ENCODE data around the gene LMBR1. TPM values are rescaled to one million over a fixed set of nuclear protein-coding genes. Genes with fewer than 3 reads are reported as not detected.

LMBR1 gene
- total and polyA plus RNA-seq, 2 of the 13 experiments (the other 11 are each of a cell fraction or from before 2014, with no cell fraction given): 20.9 to 39.6 TPM

DNA sequence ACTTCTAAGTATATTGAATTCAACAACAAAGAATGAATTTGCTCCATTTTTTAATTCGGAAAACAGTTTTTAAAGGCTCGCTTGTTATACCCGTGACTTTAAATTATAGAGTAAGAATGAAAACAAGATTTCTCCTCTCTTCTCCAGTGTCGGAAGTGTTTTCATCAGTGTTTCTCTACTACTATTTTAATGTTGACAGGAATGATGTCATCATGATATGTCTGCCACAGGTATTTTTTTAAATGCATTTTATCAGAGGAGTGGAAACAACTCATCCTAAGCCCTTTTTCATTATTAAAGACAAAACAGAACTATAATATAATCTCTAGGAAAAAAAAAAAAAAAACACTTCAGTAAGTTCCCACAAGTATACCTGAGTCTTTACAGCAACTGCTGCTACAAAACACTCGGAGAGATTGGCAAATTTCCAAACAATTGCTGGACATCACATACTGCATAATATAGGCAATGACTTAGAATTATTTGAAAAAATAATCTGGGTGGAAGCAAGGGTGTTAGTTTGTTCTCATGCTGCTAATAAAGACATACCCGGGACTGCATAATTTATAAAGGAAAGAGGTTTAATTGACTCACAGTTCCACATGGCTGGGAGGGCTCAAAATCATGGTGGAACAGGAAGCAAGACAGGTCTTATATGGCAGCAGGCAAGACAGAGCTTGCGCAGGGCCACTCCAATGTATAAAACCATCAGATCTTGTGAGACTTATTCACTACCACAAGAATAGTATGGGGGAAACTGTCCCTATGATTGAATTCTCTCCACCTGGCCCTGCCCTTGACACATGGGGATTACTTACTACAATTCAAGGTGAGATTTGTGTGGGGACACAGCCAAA, 257.2 kb downstream of the LMBR1 start:
- no peak for FAIRE-seq
- intact Hi-C loops (cut with micrococcal nuclease; ENCODE audit: unreplicated experiment): no loop called here
- 85% methylated on average over 7 of the region's 7 CpGs for WGBS (ENCODE audit: low lambda C conversion rate)

DNA sequence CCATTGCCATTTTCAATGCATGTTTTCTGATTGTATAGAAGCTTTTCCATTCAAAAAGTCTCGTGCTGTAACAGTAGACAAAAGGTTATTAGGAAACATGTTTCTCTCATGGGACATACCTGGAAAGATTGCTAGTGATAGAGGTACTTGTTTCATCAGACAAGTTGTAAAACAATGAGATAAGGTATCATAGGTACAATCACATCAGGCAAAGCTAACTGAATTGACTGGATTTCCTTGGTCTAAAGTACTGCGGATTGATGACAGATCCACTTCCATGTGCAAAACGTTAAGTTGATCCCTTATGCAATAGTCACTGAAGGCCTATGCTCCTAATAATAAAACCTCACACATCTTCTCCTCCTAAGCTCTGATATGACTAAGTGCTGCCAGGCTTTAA, 258.9 kb downstream of the LMBR1 start:
- intact Hi-C loops (cut with micrococcal nuclease; ENCODE audit: unreplicated experiment) (no loop called here), in situ Hi-C loops (cut with HindIII; ENCODE audit: extremely low pct_ligation_motif_present, low pct_unique_long_range_greater_than_20kb) (loop anchor here (25.0 kb wide), 1 partner anchor 822 kb away; the partner anchor contains the start of gene SHH)
- Histone ChIP-seq H4K20me1 (ENCODE audit: insufficient read depth, low read length) (no peaks in the 10 kb centered on the region), H3K79me2 (ENCODE audit: insufficient read depth, low read length) (no peaks in the 10 kb centered on the region), H3K4me2 (ENCODE audit: low read depth, low read length) (no peak overlapping the region), H3K27ac (ENCODE audit: extremely low read length, insufficient read depth, low read length) (no peak overlapping the region), H3K4me1 (ENCODE audit: insufficient read depth, low read length) (no peaks in the 10 kb centered on the region), H3K9ac (ENCODE audit: insufficient read depth, low read depth, low read length) (no peak overlapping the region), H3K4me3 (replicated peaks in 1 of 3; ENCODE audit: insufficient read depth in 1 of 3, low read depth in 2 of 3, low read length in 3 of 3) (no peak overlapping the region), H3K36me3 (replicated peaks in 1 of 2; ENCODE audit: control insufficient read depth in 1 of 2, insufficient read depth in 2 of 2, low read length in 2 of 2) (no peaks in the 10 kb centered on the region), H2AFZ (ENCODE audit: low read length) (no peak overlapping the region), H3K9me3 (ENCODE audit: low read length) (peaks cover 15% of the 10 kb centered on the region), H3K27me3 (ENCODE audit: control insufficient read depth in 1 of 2, insufficient read depth in 2 of 2, low read length in 2 of 2) (no peaks in the 10 kb centered on the region)
- FAIRE-seq: no peak
- DNase-seq (ENCODE audit: low spot score): no peak
- BruUV-seq (replicated peaks): no TSS peak
- WGBS (ENCODE audit: low lambda C conversion rate): 25% methylated on average over 3 of the region's 3 CpGs
- no peak for ATAC-seq
- POLR2A ChIA-PET: no interaction called here
- CTCF ChIA-PET (ENCODE audit: low intra/inter-chr PET ratio, low total read pairs): no interaction called here
- no peak for TF ChIP-seq TCF7 (IDR thresholded peaks at IDR 0.05; ENCODE audit: low read depth)
- TF ChIP-seq SNAI1 (CRISPR knock-in tag; IDR thresholded peaks at IDR 0.05; ENCODE audit: borderline replicate concordance): no peak
- no peak for TF ChIP-seq ZNF543 (CRISPR knock-in tag; IDR thresholded peaks at IDR 0.05)
- TF ChIP-seq ELF1 (CRISPR knock-in tag; IDR thresholded peaks at IDR 0.05): no peak
- TF ChIP-seq, protein P1, sequence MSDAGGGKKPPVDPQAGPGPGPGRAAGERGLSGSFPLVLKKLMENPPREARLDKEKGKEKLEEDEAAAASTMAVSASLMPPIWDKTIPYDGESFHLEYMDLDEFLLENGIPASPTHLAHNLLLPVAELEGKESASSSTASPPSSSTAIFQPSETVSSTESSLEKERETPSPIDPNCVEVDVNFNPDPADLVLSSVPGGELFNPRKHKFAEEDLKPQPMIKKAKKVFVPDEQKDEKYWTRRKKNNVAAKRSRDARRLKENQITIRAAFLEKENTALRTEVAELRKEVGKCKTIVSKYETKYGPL (CRISPR knock-in tag; IDR thresholded peaks at IDR 0.05): no peak
- TF ChIP-seq ADNP (CRISPR knock-in tag; IDR thresholded peaks at IDR 0.05): no peak
- TF ChIP-seq ZNF782 (CRISPR knock-in tag; IDR thresholded peaks at IDR 0.05; ENCODE audit: borderline replicate concordance): no peak
- TF ChIP-seq THRA (CRISPR knock-in tag; IDR thresholded peaks at IDR 0.05; ENCODE audit: borderline replicate concordance): no peak
- no peak for TF ChIP-seq STAG1 (CRISPR knock-in tag; IDR thresholded peaks at IDR 0.05)
- TF ChIP-seq ZNF567 (CRISPR knock-in tag; IDR thresholded peaks at IDR 0.05; ENCODE audit: borderline replicate concordance): no peak
- TF ChIP-seq ZFP90 (CRISPR knock-in tag; IDR thresholded peaks at IDR 0.05; ENCODE audit: borderline replicate concordance): no peak
- TF ChIP-seq SIN3B (IDR thresholded peaks at IDR 0.05; ENCODE audit: low read length): no peak
- no peak for TF ChIP-seq MZF1 (CRISPR knock-in tag; IDR thresholded peaks at IDR 0.05; ENCODE audit: borderline replicate concordance)
- TF ChIP-seq ZMYM3 (CRISPR knock-in tag; IDR thresholded peaks at IDR 0.05): no peak
- TF ChIP-seq ZZZ3 (CRISPR knock-in tag; IDR thresholded peaks at IDR 0.05; ENCODE audit: borderline replicate concordance): no peak
- TF ChIP-seq CHD2 (IDR thresholded peaks at IDR 0.05; ENCODE audit: low read depth, low read length): no peak

More for the DNA sequence above, 257.2 kb downstream of the LMBR1 start:
- Histone ChIP-seq H3K9ac (ENCODE audit: insufficient read depth, low read depth, low read length) (no peak overlapping the region), H3K27me3 (ENCODE audit: control insufficient read depth in 1 of 2, insufficient read depth in 2 of 2, low read length in 2 of 2) (no peaks in the 10 kb centered on the region), H3K27ac (ENCODE audit: extremely low read length, insufficient read depth, low read length) (no peak overlapping the region), H3K36me3 (replicated peaks in 1 of 2; ENCODE audit: control insufficient read depth in 1 of 2, insufficient read depth in 2 of 2, low read length in 2 of 2) (no peaks in the 10 kb centered on the region), H3K4me3 (replicated peaks in 1 of 3; ENCODE audit: insufficient read depth in 1 of 3, low read depth in 2 of 3, low read length in 3 of 3) (no peak overlapping the region), H2AFZ (ENCODE audit: low read length) (no peak overlapping the region), H3K4me2 (ENCODE audit: low read depth, low read length) (no peak overlapping the region), H3K4me1 (ENCODE audit: insufficient read depth, low read length) (no peaks in the 10 kb centered on the region), H4K20me1 (ENCODE audit: insufficient read depth, low read length) (no peaks in the 10 kb centered on the region), H3K79me2 (ENCODE audit: insufficient read depth, low read length) (no peaks in the 10 kb centered on the region), H3K9me3 (ENCODE audit: low read length) (no peaks in the 10 kb centered on the region)
- POLR2A ChIA-PET: no interaction called here
- peak; percentile 59 for TF ChIP-seq ATF7 (IDR thresholded peaks at IDR 0.05)
- no peak for TF ChIP-seq ATF7 (CRISPR knock-in tag; IDR thresholded peaks at IDR 0.05)
- no peak for TF ChIP-seq HOXA9 (CRISPR knock-in tag; IDR thresholded peaks at IDR 0.05; ENCODE audit: borderline replicate concordance)
- no peak for DNase-seq (ENCODE audit: low spot score)
- BruUV-seq (replicated peaks): no TSS peak
- ATAC-seq: no peak
- CTCF ChIA-PET (ENCODE audit: low intra/inter-chr PET ratio, low total read pairs): no interaction called here
- in situ Hi-C loops (cut with HindIII; ENCODE audit: extremely low pct_ligation_motif_present, low pct_unique_long_range_greater_than_20kb): loop anchor here (25.0 kb wide), 1 partner anchor 823 kb away; the partner anchor contains the start of gene SHH

All from HepG2 (cell line).